GM10266 (cell line): ENCODE data around the gene ADAP1.

Experiments
- DNase-seq: peaks from one replicate; pipeline ENCODE4 v3.0.0; 2012; ENCODE audit errors: extremely low spot score
- CTCF ChIP-seq: IDR thresholded peaks from 2 replicates; pipeline ENCODE4 v1.5.1; 2012; ENCODE audit warnings: mild to moderate bottlenecking, low read depth; ENCODE audit not compliant: control insufficient read depth, insufficient read depth; ENCODE audit errors: missing control alignments

ADAP1 gene

GRCh38 chr7:979886-980571 lies 25.5 kb upstream of the ADAP1 start:
- TF ChIP-seq CTCF, result no peak
- DNase-seq, result no peak

DNA sequence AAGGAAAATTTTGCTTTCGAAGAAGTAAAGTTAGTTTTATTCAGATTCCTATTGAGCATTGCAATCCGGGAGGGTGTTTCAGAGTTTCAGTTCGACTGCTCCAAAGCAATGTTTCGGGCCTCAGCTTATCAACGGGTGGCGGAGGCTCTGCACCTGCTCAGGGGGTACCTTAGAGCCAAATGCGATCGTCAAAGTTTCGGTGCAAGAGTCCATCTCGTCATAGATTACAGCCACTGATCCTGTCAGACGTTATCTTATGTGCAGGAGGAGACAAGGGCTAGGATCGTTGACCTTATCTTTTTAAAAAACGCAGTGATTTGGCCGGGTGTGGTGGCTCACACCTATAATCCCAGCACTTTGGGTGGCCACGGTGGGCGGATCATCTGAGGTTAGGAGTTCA lies 24.7 kb upstream of the ADAP1 start:
- DNase-seq, result no peak
- no peak for TF ChIP-seq CTCF

DNA sequence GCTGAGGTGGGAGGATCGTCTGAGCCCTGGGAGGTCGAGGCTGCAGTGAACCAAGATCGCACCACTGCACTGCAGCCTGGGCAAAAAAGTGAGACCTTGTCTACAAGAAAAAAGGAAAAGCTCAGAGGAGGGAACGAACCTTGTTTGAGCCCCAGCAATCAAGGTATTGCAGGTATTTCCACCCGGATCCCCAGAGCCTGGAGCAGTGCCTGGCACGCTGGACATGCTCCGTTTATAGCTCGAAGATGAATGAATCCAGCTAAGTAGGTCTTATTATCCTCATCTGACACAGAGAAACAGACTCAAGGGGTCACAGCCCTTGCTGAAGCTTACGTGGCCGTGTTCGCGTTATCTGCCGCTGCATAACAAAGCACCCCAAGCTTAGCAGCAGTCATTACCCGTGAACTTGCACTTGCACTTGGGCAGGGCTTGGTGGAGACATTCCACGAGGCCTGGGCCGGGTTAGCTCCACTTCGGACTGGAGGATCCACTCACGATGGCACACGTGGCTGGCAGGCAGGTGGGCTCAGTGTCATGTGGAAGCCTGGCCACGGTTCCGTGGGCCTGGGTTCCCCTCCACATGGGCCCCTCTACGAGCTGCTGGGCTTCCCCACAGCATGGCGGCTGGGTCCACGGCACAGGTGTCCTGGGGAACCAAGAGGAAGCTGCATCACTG lies 24.1 kb upstream of the ADAP1 start:
- no peak for DNase-seq
- no peak for TF ChIP-seq CTCF

- DNase-seq, result no peak
- TF ChIP-seq CTCF, result no peak
These were observed 23.5 kb upstream of the ADAP1 start for GRCh38 chr7:978049-978346.

- no peak for TF ChIP-seq CTCF
- no peak for DNase-seq
These were observed 23.0 kb upstream of the ADAP1 start for GRCh38 chr7:977326-978048.

GRCh38 chr7:976901-977325 lies 22.4 kb upstream of the ADAP1 start:
- TF ChIP-seq CTCF, result no peak
- no peak for DNase-seq
